ENCODE data around the gene KRTAP4-8.
A peak's percentile ranks its signal among the peaks of the same experiment; 100 is the strongest.
"Not testable (repeated sequence)": the region's sequence is repeated elsewhere in the genome, so short reads cannot be mapped to it uniquely, and the experiment has no call there.

The KRTAP4-8 gene

GRCh38 chr17:41098042-41098441, at the start of gene KRTAP4-8:
KRTAP4-8 (minus strand) TSS chr17:41098142; CDS start chr17:41098084, 58 bp downstream.
- DNase-seq (ENCODE audit: low spot score), result no peak

GRCh38 chr17:41145261-41145660, 47.3 kb upstream of the KRTAP4-8 start:
- no peak for DNase-seq (ENCODE audit: low spot score)

- DNase-seq (ENCODE audit: low spot score), result no peak
Observed at GRCh38 chr17:41144846-41145245, 46.9 kb upstream of the KRTAP4-8 start.

- no peak for DNase-seq (ENCODE audit: low spot score)
Observed at GRCh38 chr17:41141361-41141760, 43.4 kb upstream of the KRTAP4-8 start.

GRCh38 chr17:41140360-41141131, 42.6 kb upstream of the KRTAP4-8 start, which contains the start of gene KRTAP4-6:
KRTAP4-6 (minus strand) TSS chr17:41140544; CDS start chr17:41140487, 57 bp downstream.
- peak; percentile 82 for DNase-seq (ENCODE audit: low spot score)

GRCh38 chr17:41139865-41140264, 41.9 kb upstream of the KRTAP4-8 start:
- not testable (repeated sequence) for DNase-seq (ENCODE audit: low spot score)

GRCh38 chr17:41133880-41134735, 36.2 kb upstream of the KRTAP4-8 start:
- no peak for DNase-seq (ENCODE audit: low spot score)

- no peak for DNase-seq (ENCODE audit: low spot score)
Observed at GRCh38 chr17:41131979-41132378, 34.0 kb upstream of the KRTAP4-8 start.

- no peak for DNase-seq (ENCODE audit: low spot score)
Observed at GRCh38 chr17:41127371-41127770, 29.4 kb upstream of the KRTAP4-8 start.

- DNase-seq (ENCODE audit: low spot score), result no peak
Observed at GRCh38 chr17:41126412-41126811, 28.5 kb upstream of the KRTAP4-8 start.

GRCh38 chr17:41125064-41125463, 27.1 kb upstream of the KRTAP4-8 start:
- DNase-seq (ENCODE audit: low spot score), result no peak

GRCh38 chr17:41123991-41124371, 26.0 kb upstream of the KRTAP4-8 start, which contains the start of gene KRTAP4-12:
KRTAP4-12 (minus strand) TSS chr17:41124182; CDS start chr17:41124122, 60 bp downstream.
- not testable (repeated sequence) for DNase-seq (ENCODE audit: low spot score)

GRCh38 chr17:41123292-41123990, 25.5 kb upstream of the KRTAP4-8 start:
- not testable (repeated sequence) for DNase-seq (ENCODE audit: low spot score)

GRCh38 chr17:41121742-41122141, 23.8 kb upstream of the KRTAP4-8 start:
- DNase-seq (ENCODE audit: low spot score), result no peak

GRCh38 chr17:41119696-41120690, 22.1 kb upstream of the KRTAP4-8 start:
- DNase-seq (ENCODE audit: low spot score), result peak; percentile 44

GRCh38 chr17:41118721-41119120, 20.8 kb upstream of the KRTAP4-8 start:
- no peak for DNase-seq (ENCODE audit: low spot score)

GRCh38 chr17:41117846-41118386, 20.0 kb upstream of the KRTAP4-8 start, which contains the start of gene KRTAP4-11:
KRTAP4-11 (minus strand) TSS chr17:41118373; CDS start chr17:41118315, 58 bp downstream.
- not testable (repeated sequence) for DNase-seq (ENCODE audit: low spot score)

- no peak for DNase-seq (ENCODE audit: low spot score)
Observed at GRCh38 chr17:41116297-41116696, 18.4 kb upstream of the KRTAP4-8 start.

GRCh38 chr17:41111151-41111885, 13.4 kb upstream of the KRTAP4-8 start:
- DNase-seq (ENCODE audit: low spot score), result no peak
